Suprapubic skin (tissue), 4 donors: ENCODE results near the gene NAPB. TPM values are rescaled to one million over a fixed set of nuclear protein-coding genes. Genes with fewer than 3 reads are reported as not detected.

Experiments used
- DNase-seq, 2 donors: peaks; one replicate each; pipeline ENCODE4 v3.0.0-alpha.2; 2019; ENCODE audit warnings: low spot score in 2 of 2
- H3K27ac ChIP-seq: fragments of 200-600 bp; sonication (generic); one replicate; pipeline ENCODE4 v1.5.1; 2019
- H3K27me3 ChIP-seq: fragments of 200-600 bp; sonication (generic); one replicate; pipeline ENCODE4 v1.5.1; 2019
- H3K36me3 ChIP-seq: fragments of 200-600 bp; sonication (generic); one replicate; pipeline ENCODE4 v1.5.1; 2019
- H3K4me1 ChIP-seq: fragments of 200-600 bp; sonication (generic); one replicate; pipeline ENCODE4 v1.5.1; 2019
- H3K4me3 ChIP-seq: fragments of 200-600 bp; sonication (generic); one replicate; pipeline ENCODE4 v1.5.1; 2019; ENCODE audit warnings: mild to moderate bottlenecking
- H3K9me3 ChIP-seq: fragments of 200-600 bp; sonication (generic); one replicate; pipeline ENCODE4 v1.5.1; 2019
- EP300 ChIP-seq: sonication (generic); formaldehyde crosslinking; IDR thresholded peaks from one replicate; pipeline ENCODE4 v1.6.1; 2017; ENCODE audit warnings: antibody characterized with exemption
- POLR2A ChIP-seq, 2 donors: fragments of 450-650 bp; IDR thresholded peaks; one replicate each; pipeline ENCODE4 v1.6.1; 2017; ENCODE audit warnings: antibody characterized with exemption in 2 of 2, mild to moderate bottlenecking in 2 of 2, moderate library complexity in 2 of 2
- POLR2AphosphoS5 ChIP-seq, 3 donors: sonication (generic); formaldehyde crosslinking; IDR thresholded peaks; one replicate each; pipeline ENCODE4 v1.6.1; 2017; ENCODE audit warnings: antibody characterized with exemption in 3 of 3
- WGBS: methylation state at CpG from one replicate; pipeline ENCODE4 v1.1.5; 2018; 5-methylcytosine and 5-hydroxymethylcytosine counted together
- total RNA-seq, 4 donors: library from RNA; depleted of rRNA; stranded (reverse); fragments of >200 nt; gene quantifications; one replicate each; pipeline ENCODE4 v1.1.0, GENCODE V29; 2016
- TF ChIP-seq, protein P1 (sequence below), 2 donors: fragments of 200-600 bp in 1 of 2; fragments of 450-650 bp in 1 of 2; sonication (generic) in 1 of 2; IDR thresholded peaks; one replicate each; pipeline ENCODE4 v1.5.1; 2016 to 2019; ENCODE audit warnings: antibody characterized with exemption in 2 of 2, mild to moderate bottlenecking in 1 of 2, moderate library complexity in 1 of 2

Gene NAPB
- total RNA-seq, 4 donors from 2014 or later: 6.6 to 21.6 (median 8.9) TPM

DNA sequence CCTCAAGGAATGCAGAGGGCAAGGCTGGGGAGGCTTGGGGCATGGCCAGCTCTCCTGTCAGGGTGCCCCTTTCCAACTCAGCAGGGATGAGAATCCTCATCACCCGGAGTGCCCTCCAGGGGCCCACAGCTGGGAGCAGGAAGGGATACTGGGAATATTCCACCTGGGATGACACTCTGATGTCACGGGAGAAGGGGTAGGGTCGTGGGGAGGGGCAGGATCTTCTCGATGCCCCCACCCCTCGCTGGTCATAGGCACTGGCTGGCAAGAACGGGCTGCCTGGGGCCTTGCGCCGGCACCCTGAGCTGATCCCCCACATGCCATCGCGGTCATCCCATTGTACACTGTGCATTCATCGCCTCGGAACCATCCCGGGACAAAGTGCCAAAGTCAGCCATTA, 81.3 kb downstream of the NAPB start:
- Histone ChIP-seq H3K36me3 (no peaks in the 10 kb centered on the region), H3K9me3 (no peaks in the 10 kb centered on the region), H3K27ac (no peak overlapping the region), H3K4me3 (no peak overlapping the region), H3K4me1 (peaks cover 5% of the 10 kb centered on the region), H3K27me3 (no peaks in the 10 kb centered on the region)
- WGBS: 78% methylated on average over 13 of the region's 13 CpGs
- TF ChIP-seq, protein P1, sequence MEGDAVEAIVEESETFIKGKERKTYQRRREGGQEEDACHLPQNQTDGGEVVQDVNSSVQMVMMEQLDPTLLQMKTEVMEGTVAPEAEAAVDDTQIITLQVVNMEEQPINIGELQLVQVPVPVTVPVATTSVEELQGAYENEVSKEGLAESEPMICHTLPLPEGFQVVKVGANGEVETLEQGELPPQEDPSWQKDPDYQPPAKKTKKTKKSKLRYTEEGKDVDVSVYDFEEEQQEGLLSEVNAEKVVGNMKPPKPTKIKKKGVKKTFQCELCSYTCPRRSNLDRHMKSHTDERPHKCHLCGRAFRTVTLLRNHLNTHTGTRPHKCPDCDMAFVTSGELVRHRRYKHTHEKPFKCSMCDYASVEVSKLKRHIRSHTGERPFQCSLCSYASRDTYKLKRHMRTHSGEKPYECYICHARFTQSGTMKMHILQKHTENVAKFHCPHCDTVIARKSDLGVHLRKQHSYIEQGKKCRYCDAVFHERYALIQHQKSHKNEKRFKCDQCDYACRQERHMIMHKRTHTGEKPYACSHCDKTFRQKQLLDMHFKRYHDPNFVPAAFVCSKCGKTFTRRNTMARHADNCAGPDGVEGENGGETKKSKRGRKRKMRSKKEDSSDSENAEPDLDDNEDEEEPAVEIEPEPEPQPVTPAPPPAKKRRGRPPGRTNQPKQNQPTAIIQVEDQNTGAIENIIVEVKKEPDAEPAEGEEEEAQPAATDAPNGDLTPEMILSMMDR (IDR thresholded peaks at IDR 0.05): no peak
- DNase-seq: no peak

DNA sequence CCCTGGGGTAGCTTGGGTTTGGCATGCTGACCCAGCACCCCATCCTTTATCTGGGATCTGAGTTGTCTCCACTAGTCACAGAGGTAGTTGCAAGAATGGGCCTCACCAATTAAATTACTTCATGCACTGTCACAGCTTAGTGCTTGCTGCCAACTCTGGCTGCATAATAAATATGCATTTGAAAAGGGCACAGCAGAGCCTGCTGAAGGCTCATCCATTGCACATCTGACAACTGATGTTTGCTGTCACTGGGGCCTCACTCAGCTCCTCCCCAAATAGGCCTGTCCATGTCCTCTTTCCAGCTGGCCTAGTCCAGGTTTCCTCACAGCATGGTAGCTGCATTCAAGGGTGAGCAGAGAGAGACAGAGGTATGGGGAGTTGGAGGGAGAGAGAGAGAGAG, 84.0 kb downstream of the NAPB start:
- DNase-seq: no peak
- H3K4me1 ChIP-seq: peaks cover 5% of the 10 kb centered on the region
- no peaks in the 10 kb centered on the region for H3K36me3 ChIP-seq
- H3K27me3 ChIP-seq: no peaks in the 10 kb centered on the region
- H3K9me3 ChIP-seq: no peaks in the 10 kb centered on the region
- TF ChIP-seq, protein P1 (IDR thresholded peaks at IDR 0.05): no peak
- TF ChIP-seq EP300 (no peak), POLR2A (IDR thresholded peaks at IDR 0.05) (no peak), POLR2AphosphoS5 (IDR thresholded peaks at IDR 0.05) (no peak)
- no peak overlapping the region for H3K27ac ChIP-seq
- no peak overlapping the region for H3K4me3 ChIP-seq

DNA sequence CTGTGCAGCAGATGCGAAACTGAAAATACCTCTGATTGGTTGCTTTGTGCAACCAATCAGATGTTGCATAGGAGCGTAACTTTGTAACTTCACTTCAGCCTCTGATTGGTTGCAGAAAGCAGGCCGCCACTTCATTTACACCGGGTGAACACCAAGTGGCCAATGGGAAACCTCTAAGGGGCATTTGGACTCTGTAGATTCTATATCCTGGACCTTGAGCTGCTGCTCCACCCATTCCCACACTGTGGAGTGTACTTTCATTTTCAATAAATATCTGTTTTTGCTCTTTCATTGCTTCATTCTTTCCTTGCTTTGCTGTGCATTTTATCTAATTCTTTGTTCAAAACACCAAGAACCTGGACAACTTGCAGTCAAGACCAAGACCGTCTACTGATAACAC, 84.8 kb downstream of the NAPB start:
- H3K4me1 ChIP-seq: peaks cover 5% of the 10 kb centered on the region
- no peaks in the 10 kb centered on the region for H3K27me3 ChIP-seq
- H3K27ac ChIP-seq: no peak overlapping the region
- H3K4me3 ChIP-seq: no peak overlapping the region
- DNase-seq: no peak
- 95% methylated on average over 5 of the region's 5 CpGs for WGBS
- TF ChIP-seq POLR2AphosphoS5 (IDR thresholded peaks at IDR 0.05): no peak
- TF ChIP-seq, protein P1 (IDR thresholded peaks at IDR 0.05): no peak
- TF ChIP-seq EP300: no peak
- no peaks in the 10 kb centered on the region for H3K9me3 ChIP-seq
- no peaks in the 10 kb centered on the region for H3K36me3 ChIP-seq

DNA sequence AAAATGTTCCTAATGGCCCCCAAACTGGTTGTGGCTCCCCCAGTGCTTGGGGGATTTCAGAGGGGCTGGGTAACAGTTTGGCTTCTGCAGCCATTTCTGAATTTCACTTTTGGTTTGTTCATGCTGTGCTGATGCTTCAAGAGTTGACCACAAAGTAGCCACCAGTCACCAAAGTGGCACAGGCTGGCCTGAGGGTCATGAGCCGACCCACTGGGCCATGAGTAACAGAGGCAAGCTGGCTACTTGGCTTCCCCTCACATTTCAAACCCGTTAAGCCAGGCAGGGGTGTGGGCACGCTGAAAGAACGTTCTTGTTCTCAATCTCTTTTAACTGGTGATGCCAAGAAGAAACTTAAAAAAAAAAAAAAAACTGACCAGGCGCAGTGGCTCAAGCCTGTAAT, 85.8 kb downstream of the NAPB start:
- Histone ChIP-seq H3K36me3 (no peaks in the 10 kb centered on the region), H3K27ac (no peak overlapping the region), H3K4me1 (peaks cover 5% of the 10 kb centered on the region), H3K9me3 (no peaks in the 10 kb centered on the region), H3K4me3 (no peak overlapping the region), H3K27me3 (no peaks in the 10 kb centered on the region)
- 87% methylated on average over 5 of the region's 5 CpGs for WGBS
- TF ChIP-seq POLR2A (IDR thresholded peaks at IDR 0.05) (no peak), EP300 (no peak), POLR2AphosphoS5 (IDR thresholded peaks at IDR 0.05) (no peak)
- TF ChIP-seq, protein P1 (IDR thresholded peaks at IDR 0.05): no peak
- DNase-seq: no peak

DNA sequence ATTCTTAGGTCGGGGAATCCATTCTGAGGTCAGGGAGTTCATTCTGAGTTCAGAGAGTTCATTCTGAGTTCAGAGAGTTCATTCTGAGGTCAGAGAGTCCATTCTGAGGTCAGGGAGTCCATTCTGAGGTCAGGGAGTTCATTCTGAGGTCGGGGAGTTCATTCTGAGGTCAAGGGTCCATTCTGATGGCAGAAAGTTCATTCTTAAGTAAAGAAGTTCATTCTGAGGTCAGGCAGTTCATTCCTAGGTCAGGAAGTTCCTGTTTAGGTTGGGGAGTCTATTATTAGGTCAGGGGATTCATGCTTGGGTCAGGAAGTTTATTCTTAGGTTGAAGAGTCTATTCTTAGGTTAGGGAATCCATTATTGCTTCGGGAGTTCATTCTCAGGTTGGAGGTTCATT, 87.2 kb downstream of the NAPB start:
- H3K4me3 ChIP-seq: no peak overlapping the region
- no peak for TF ChIP-seq POLR2A (IDR thresholded peaks at IDR 0.05)
- no peaks in the 10 kb centered on the region for H3K36me3 ChIP-seq
- H3K9me3 ChIP-seq: peaks cover 3% of the 10 kb centered on the region
- WGBS: 76% methylated on average over 3 of the region's 3 CpGs
- H3K27ac ChIP-seq: no peak overlapping the region
- H3K4me1 ChIP-seq: peaks cover 5% of the 10 kb centered on the region
- no peak for DNase-seq
- no peaks in the 10 kb centered on the region for H3K27me3 ChIP-seq

DNA sequence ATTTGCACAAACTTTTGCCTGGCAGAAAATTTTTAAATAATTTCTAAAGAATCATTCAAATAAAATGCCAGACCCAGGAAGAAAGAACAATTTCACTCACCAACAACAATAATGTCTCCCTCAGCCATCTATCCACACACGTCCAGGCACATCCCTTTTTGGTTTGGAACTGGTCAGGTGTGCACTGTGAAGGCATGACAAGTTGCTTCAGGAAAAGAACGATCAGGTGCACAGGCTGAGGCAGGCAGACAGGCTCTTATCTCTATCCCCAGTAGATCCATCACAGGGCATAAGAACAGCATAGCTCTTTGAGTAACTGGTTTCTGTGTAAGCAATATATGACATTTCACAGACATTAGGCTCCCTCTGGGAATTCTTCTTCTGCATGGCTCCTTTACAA, 88.8 kb downstream of the NAPB start:
- H3K27me3 ChIP-seq: no peaks in the 10 kb centered on the region
- no peaks in the 10 kb centered on the region for H3K36me3 ChIP-seq
- no peak for DNase-seq
- H3K4me1 ChIP-seq: peaks cover 2% of the 10 kb centered on the region
- 54% methylated on average over 2 of the region's 2 CpGs for WGBS
- no peak overlapping the region for H3K4me3 ChIP-seq
- TF ChIP-seq, protein P1 (IDR thresholded peaks at IDR 0.05): no peak
- TF ChIP-seq POLR2AphosphoS5 (IDR thresholded peaks at IDR 0.05) (no peak), POLR2A (IDR thresholded peaks at IDR 0.05) (no peak), EP300 (no peak)
- peaks cover 3% of the 10 kb centered on the region for H3K9me3 ChIP-seq
- H3K27ac ChIP-seq: no peak overlapping the region
